Stimulated activated CD4-positive, alpha-beta T cell treated with anti-CD3 and anti-CD28 coated beads, TNF-alpha, amount 100 ng/mL, for 24 hours (primary cell): ENCODE data around the gene SFMBT2.

Experiments used
- DNase-seq, 3 experiments: peaks; one replicate each; pipeline ENCODE4 v3.0.0-alpha.2; 2020; ENCODE audit warnings: low read depth in 3 of 3

The SFMBT2 gene

DNA sequence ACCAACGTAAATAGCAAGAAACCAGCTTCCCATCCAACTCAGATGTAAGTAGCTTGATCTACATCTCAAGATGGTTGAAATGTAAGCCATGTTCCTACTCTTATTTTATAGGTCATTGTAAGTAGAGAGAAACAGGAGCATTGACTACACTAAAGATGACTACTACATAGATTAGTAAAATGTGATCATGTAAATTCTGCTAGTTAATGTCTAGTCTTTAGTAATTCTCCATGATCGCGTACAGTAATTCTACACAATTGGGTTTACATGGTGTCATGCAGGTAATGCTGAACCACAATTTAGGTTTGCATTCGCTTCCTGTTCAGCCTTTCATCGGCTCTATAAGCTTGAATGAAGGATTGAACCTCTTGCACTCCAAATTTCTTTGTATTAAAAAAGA is 14.9 kb upstream of the SFMBT2 start:
- DNase-seq, result no peak

DNA sequence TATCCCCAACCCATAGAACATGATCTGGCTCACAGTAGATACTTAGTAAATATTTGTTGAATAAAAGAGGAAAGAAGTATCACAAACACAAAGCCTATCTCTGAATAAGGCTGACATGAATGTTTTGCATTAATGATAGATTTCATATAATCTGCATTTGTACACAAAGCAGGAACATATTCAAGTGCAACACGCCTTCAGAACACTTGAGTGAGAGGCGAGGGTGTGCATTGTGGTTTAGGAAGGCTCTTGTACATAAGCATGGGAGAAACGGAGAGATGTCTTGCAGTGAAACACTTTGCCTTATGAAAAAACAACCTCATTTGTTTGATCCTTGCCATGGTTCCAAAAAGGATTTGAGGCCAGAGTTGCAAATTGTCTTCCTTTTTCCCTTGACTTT is 14.1 kb upstream of the SFMBT2 start:
- DNase-seq, result no peak

DNA sequence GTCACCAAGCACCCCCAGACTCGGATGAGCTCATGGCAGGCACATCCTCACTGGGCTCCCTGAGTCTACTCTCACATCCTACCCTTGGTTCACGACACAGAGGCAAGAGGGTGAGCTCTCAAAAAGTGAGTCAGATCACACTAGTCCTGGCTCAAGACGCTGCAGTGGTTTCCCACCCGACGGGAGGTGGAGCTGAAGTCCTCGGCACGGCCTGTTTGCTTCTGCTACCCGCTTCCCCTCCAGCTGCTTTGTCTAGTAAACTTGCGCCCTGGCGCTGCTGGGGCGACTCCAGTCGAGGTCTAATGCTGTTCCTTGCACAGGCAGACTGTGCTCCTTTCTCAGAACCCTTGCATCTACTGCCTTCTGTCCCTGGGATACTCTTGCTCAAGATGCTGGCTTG is 13.5 kb upstream of the SFMBT2 start:
- DNase-seq, result no peak

DNA sequence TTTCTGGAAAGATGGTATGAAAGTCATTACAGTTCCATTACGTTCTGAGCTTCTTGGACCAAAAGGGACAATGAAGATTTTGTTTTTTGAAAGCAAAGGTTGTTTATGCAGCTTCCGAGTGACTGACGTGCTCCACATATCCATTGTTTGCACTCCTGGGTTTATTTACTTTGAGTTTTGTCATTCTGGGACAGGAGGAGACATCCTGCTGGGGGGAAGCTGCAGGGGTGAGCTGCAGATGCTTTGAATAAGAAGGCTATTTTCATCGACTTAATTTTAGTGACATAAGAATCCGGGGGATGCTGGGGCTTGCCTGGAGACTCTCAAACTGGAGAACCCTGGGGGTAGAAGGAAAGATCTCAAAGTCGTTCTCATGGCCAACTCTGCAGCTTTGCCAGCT is 12.7 kb upstream of the SFMBT2 start:
- DNase-seq, result no peak

- no peak for DNase-seq
Observed at GRCh38 chr10:7421526-7421925, 10.7 kb upstream of the SFMBT2 start.

- DNase-seq, result no peak
Observed at GRCh38 chr10:7419998-7420397, 9.2 kb upstream of the SFMBT2 start.

DNA sequence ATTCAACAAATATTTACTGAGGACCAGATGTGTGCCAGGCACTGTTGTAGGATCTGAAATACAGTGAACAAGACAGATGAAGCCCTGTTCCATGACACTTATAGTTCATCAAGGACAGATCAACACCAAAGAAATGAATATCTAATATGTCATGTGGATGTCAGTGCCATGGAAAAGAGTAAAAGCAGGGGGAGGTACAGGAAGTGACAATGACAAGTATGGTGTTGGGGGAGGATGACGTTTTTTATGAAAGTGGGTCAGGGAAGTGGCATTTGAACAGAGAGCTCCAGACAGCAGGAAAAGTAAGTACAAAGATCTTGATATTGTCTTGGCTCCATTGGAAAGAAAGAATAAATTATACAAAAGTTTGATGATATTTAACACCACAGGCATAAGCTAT is 7.0 kb upstream of the SFMBT2 start:
- no peak for DNase-seq

DNA sequence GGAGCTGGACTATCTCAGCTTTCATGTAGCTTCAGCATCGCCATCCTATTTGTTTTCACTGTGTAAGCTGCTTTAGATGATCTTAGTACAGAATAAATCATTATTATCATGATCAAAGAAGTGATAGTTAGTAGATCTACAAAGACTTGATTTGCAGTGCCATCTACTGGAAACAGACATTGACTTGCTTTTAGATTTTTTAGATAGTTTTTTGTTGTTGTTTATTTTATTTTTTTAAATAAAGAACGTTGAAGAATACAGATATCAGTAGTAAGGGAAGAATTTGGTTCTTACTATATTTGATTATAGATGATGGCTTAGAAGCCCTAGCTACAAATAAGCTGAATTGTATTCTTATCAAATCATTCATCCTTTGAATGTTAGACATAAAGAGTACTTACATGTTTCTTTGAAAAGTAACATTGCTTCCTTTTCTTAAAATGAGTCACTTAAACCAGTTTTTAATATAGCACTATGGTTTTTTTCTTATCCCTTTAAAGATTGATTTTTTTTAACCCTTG is 6.3 kb upstream of the SFMBT2 start:
- DNase-seq, result no peak

- no peak for DNase-seq
Observed at GRCh38 chr10:7414766-7415165, 3.9 kb upstream of the SFMBT2 start.

DNA sequence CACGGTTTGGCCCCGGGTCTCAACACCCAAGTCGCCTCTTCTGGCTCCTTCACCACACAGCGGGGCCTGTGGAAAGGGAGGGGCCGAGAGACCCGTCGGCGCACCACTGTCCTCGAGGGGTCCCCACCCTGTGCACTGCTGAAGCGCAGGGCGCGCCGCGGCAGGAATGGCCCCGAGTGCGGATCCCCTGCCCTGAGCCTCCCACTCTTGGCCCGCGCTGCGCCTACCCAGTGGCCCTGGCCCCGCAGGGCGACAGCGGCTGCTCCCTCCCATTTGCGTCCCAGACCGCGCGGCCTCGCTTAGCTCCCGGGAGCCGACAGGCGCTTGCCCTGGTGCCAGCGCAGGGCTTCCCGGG is 2.1 kb upstream of the SFMBT2 start:
- no peak for DNase-seq

- DNase-seq, result peak in 1 of 3 experiments; percentile 31
Observed at GRCh38 chr10:7412237-7412927, 1.5 kb upstream of the SFMBT2 start.

DNA sequence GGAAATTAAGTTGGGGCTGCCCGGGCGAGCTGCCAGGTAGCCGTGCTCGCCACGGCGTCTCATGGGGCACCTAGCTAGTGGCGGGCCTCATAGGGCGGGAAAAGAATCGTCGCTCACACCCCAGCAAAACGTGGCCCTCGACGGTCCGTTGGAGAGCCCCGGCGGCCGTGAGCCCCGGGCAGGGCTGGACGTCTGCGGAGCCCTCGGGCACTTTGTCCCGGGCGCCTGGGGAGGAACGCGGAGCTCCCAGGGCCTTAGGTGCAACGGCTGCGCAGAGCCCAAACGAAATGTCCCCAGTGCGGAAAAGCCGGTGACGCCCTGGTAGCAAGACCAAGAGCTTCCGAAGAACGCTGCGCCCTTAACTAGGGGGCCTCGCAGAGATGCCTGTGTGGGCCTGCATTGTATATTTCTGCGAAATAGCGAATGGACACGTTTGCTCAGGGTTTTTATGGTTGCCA is 866 bp upstream of the SFMBT2 start:
- peak in 1 of 3 experiments; percentile 21 for DNase-seq

DNA sequence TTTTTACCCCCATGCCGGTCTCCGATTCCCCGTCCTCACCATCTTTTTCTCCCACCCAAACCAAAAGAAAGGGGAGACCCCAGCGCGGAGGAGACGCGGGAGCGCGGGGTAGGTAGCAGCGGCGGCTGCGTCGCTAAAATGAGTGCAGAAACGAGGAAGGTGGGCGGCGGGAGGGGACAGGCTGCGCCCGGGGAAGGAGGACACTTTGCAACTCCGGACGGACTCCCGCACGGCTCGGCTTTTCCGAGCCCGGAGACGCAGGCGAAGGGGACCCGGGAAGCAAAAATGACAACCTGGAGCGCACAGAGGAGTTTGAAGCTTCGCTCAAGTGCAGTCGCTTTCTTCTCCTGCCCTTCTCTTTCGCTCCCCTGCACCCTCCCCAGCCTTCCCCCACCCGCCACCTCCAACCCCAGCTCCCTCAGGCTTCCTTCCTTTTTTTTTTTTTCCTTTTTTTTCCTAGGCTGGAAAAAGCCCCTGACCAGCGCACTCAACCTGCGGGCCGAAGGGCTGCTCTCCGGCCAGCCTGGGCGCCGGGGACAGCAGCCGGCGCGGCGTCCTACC is 453 bp downstream of the SFMBT2 start:
- DNase-seq, result peak in 1 of 3 experiments; percentile 45

- peak in 1 of 3 experiments; percentile 30 for DNase-seq
Observed at GRCh38 chr10:7409732-7410168, 1.1 kb downstream of the SFMBT2 start.

DNA sequence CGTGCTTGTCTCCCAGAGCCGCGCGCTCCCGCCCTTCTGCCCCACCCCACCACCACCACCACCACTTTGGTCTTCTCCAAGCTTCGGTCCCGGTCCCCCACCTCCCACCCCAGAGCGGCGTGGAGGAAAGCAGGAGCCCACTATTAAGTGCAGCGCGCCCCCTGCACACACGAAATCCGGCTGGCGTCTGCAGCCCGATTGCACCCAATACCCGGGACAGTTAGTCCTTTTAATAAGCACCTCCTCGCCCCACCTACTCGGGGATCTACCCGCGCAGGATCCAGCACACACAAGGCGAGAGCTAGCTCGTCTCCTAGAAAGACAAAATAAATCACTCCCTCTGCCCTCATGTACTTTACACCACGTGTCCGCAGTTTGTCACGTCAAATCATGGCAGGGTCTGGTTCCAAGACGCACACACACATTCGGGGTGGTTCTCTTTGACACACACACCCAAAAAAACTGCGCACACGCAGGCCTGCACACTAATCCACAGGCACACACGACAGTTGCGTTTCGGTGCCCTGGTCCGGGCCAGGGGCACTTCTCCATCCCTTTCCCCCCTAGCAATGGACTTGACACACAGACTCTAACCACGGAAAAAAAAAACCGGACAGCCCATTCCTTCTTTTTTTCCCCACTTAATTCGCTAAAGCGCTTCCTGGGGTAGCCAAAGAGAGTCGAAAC is 1.6 kb downstream of the SFMBT2 start:
- peak in 2 of 3 experiments; percentile 21 to 56 for DNase-seq

DNA sequence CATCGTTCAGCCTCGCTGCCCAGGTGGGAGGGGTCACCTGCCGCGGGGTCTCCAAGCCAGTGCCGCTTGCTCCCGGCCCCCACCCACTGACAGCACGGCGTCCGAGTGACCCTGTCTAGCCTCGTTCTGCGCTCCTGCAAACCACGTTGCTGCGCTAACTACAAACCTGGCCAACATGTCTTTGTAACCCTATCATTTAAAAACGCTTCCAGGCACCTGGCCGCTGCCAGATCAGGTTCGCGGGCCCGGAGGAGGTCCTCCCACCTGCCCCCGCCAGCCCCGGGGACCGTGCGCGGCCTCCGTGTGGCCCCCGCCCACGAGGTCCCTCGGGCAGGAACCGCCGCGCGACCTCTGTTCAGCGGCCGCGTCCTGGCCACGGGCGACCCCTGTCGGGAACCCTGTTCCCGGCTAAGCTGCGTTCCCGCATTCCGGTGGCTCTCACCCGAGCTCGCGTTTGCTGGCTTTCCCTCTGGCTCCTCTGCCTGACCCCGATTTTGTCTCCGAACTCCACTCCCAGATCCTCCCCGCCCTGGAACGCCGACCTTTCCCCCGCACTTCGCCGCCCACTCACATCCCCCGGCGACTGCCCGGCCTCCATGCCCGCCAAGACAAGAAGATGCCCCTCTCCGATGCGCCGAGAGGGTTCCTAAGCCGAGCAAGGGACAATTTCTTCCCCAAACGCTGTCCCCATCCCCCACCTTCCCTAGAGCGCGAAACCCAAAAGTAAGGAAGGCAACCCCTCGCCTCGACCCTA is 2.4 kb downstream of the SFMBT2 start:
- DNase-seq, result peak in 2 of 3 experiments; percentile 22 to 38

- peak in 1 of 3 experiments; percentile 41 for DNase-seq
Observed at GRCh38 chr10:7407368-7408290, 3.2 kb downstream of the SFMBT2 start.

DNA sequence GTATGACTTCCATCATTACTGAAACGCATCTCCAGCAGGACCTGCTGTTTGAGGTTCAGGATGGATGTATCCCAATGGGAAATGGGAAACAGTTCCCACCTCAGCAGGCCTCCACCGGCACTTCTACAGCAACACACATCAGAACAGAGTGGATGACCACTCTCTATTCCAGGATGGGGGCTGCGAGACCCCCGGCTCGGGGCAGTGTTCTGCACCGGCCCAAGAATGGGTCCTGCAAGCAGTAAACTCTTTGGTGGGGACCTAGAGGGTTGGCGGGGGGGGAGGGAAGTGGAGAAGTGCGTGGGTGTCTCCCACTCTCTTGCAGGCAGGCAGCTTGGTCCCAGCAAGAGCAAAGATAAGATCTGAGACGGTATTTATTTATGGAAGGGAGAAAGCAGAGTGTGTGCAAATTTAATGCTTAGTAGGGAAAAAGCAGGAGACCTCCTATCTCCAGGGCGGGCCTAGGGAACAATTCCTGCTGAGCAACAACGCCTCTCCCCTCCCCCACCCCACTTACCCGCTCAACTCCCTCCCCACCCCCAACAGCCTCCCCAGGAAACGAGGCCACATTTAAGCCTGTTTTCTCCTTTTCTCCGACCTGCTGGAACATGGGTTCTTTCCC is 4.0 kb downstream of the SFMBT2 start:
- no peak for DNase-seq

GRCh38 chr10:7405637-7406036 is 5.2 kb downstream of the SFMBT2 start:
- peak in 1 of 3 experiments; percentile 22 for DNase-seq

GRCh38 chr10:7403620-7404019 is 7.2 kb downstream of the SFMBT2 start:
- DNase-seq, result no peak
